HG02623 (cell line): ENCODE results near the gene CDK3.
A peak's percentile ranks its signal among the peaks of the same experiment; 100 is the strongest.
"Not testable (repeated sequence)": the region's sequence is repeated elsewhere in the genome, so short reads cannot be mapped to it uniquely, and the experiment has no call there.

ENCODE experiments used
- ATAC-seq: cut with Tn5 transposase; IDR thresholded peaks from one replicate; pipeline ENCODE4 v1.9.1; 2021; ENCODE audit warnings: moderate library complexity; ENCODE audit not compliant: unreplicated experiment

CDK3 gene

GRCh38 chr17:76000755-76001521 lies at the start of gene CDK3:
Gene CDK3, plus strand, starts transcription at chr17:76000855. Its CDS starts 571 bp downstream, at chr17:76001426.
- no peak for ATAC-seq

- ATAC-seq: no peak
These were observed 49.6 kb upstream of the CDK3 start for GRCh38 chr17:75950855-75951554.

- no peak for ATAC-seq
These were observed 41.4 kb upstream of the CDK3 start for GRCh38 chr17:75959051-75959838.

GRCh38 chr17:75959839-75960511 lies 40.7 kb upstream of the CDK3 start:
- no peak for ATAC-seq

- no peak for ATAC-seq
These were observed 35.2 kb upstream of the CDK3 start for GRCh38 chr17:75965468-75965867.

- ATAC-seq: not testable (repeated sequence)
These were observed 31.6 kb upstream of the CDK3 start for GRCh38 chr17:75969044-75969443.

GRCh38 chr17:75970011-75970523 lies 30.6 kb upstream of the CDK3 start:
- no peak for ATAC-seq

GRCh38 chr17:75970626-75971025 lies 30.0 kb upstream of the CDK3 start:
- ATAC-seq: no peak

- not testable (repeated sequence) for ATAC-seq
These were observed 25.5 kb upstream of the CDK3 start for GRCh38 chr17:75975187-75975586.

GRCh38 chr17:75975757-75976174 lies 24.9 kb upstream of the CDK3 start:
- no peak for ATAC-seq

- no peak for ATAC-seq
These were observed 24.3 kb upstream of the CDK3 start for GRCh38 chr17:75976175-75976848.

GRCh38 chr17:75978938-75979704 lies 21.5 kb upstream of the CDK3 start, which contains the start of the genes ACOX1 and TEN1:
Gene ACOX1, minus strand, starts transcription at chr17:75979166. Its CDS starts 93 bp downstream, at chr17:75979073.
Gene TEN1, plus strand, starts transcription at chr17:75979240. Its CDS starts 6,953 bp downstream, at chr17:75986193.
- peak; percentile 79 for ATAC-seq

GRCh38 chr17:75979705-75980187 lies 20.9 kb upstream of the CDK3 start:
- ATAC-seq: peak; percentile 10

- ATAC-seq: no peak
These were observed 20.3 kb upstream of the CDK3 start for GRCh38 chr17:75980188-75981018.

- no peak for ATAC-seq
These were observed 19.5 kb upstream of the CDK3 start for GRCh38 chr17:75981019-75981615.

GRCh38 chr17:75983501-75984181 lies 17.0 kb upstream of the CDK3 start:
- no peak for ATAC-seq

- ATAC-seq: no peak
These were observed 14.7 kb upstream of the CDK3 start for GRCh38 chr17:75985986-75986385.
